ENCODE data around the gene LZTR1. TPM values are rescaled to one million over a fixed set of nuclear protein-coding genes. Genes with fewer than 3 reads are reported as not detected.
"Not testable (repeated sequence)": the region's sequence is repeated elsewhere in the genome, so short reads cannot be mapped to it uniquely, and the experiment has no call there.

LZTR1 gene
- total RNA-seq = 66.4 TPM
- polyA plus RNA-seq (ENCODE audit: insufficient read depth, low read depth, low replicate concordance) = 24.3 TPM
- long read RNA-seq, donor 1, full-length matches to known transcripts = 5 of 5 reads
- long read RNA-seq, donor 1, partial matches to known transcripts = 0 of 5 reads
- long read RNA-seq, donor 1, other reads (novel, unspliced or antisense) = 0 of 5 reads
- long read RNA-seq, donor 2, full-length matches to known transcripts = 4 of 4 reads
- long read RNA-seq, donor 2, partial matches to known transcripts = 0 of 4 reads
- long read RNA-seq, donor 2, other reads (novel, unspliced or antisense) = 0 of 4 reads
- long read RNA-seq, donor 3, full-length matches to known transcripts = 3 of 3 reads
- long read RNA-seq, donor 3, partial matches to known transcripts = 0 of 3 reads
- long read RNA-seq, donor 3, other reads (novel, unspliced or antisense) = 0 of 3 reads
- long read RNA-seq, donor 4, full-length matches to known transcripts = 3 of 3 reads
- long read RNA-seq, donor 4, partial matches to known transcripts = 0 of 3 reads
- long read RNA-seq, donor 4, other reads (novel, unspliced or antisense) = 0 of 3 reads
- long read RNA-seq, donor 5, full-length matches to known transcripts = 1 of 1 reads
- long read RNA-seq, donor 5, partial matches to known transcripts = 0 of 1 reads
- long read RNA-seq, donor 5, other reads (novel, unspliced or antisense) = 0 of 1 reads
- long read RNA-seq, donor 6, full-length matches to known transcripts = 1 of 39 reads
- long read RNA-seq, donor 6, partial matches to known transcripts = 38 of 39 reads
- long read RNA-seq, donor 6, other reads (novel, unspliced or antisense) = 0 of 39 reads
- long read RNA-seq, donor 7, full-length matches to known transcripts = 10 of 44 reads
- long read RNA-seq, donor 7, partial matches to known transcripts = 4 of 44 reads
- long read RNA-seq, donor 7, other reads (novel, unspliced or antisense) = 30 of 44 reads
- long read RNA-seq, donor 8, full-length matches to known transcripts = 1 of 1 reads
- long read RNA-seq, donor 8, partial matches to known transcripts = 0 of 1 reads
- long read RNA-seq, donor 8, other reads (novel, unspliced or antisense) = 0 of 1 reads
- long read RNA-seq, donor 9, full-length matches to known transcripts = 2 of 2 reads
- long read RNA-seq, donor 9, partial matches to known transcripts = 0 of 2 reads
- long read RNA-seq, donor 9, other reads (novel, unspliced or antisense) = 0 of 2 reads
- long read RNA-seq, donor 10, full-length matches to known transcripts = 2 of 2 reads
- long read RNA-seq, donor 10, partial matches to known transcripts = 0 of 2 reads
- long read RNA-seq, donor 10, other reads (novel, unspliced or antisense) = 0 of 2 reads

- peak within 1 kb of the TSS; percentile 64 to 89 (median 67) for H3K9ac ChIP-seq (ENCODE audit: low read length in 3 of 3)
- intact Hi-C loops (cut with DNase I) = no loop called here
- H3K27ac ChIP-seq (ENCODE audit: low read depth in 2 of 2, low read length in 2 of 2) = peak within 1 kb of the TSS; percentile 75 to 89
- peak; percentile 86 to 95 (median 91) for DNase-seq
- peak within 1 kb of the TSS; percentile 78 to 83 (median 81) for H3K4me3 ChIP-seq (ENCODE audit: low read length in 3 of 3)
- peaks cover 0 to 5% (median 2%) of the 10 kb centered on the region in 3 donors for H3K36me3 ChIP-seq (ENCODE audit: control insufficient read depth in 2 of 3, insufficient read depth in 3 of 3, low read length in 3 of 3)
- H3K9me3 ChIP-seq (ENCODE audit: control insufficient read depth in 2 of 3, insufficient read depth in 1 of 3, low read length in 3 of 3) = no peaks in the 10 kb centered on the region
- no peak for FAIRE-seq
- TF ChIP-seq CTCF (IDR thresholded peaks at IDR 0.05; ENCODE audit: borderline replicate concordance, extremely low read depth, insufficient read depth) = peak; percentile 32
- no peaks in the 10 kb centered on the region for H3K27me3 ChIP-seq (ENCODE audit: control insufficient read depth, insufficient read depth, low read length)
- peaks cover 0 to 29% (median 27%) of the 10 kb centered on the region in 3 donors for H3K4me1 ChIP-seq (ENCODE audit: control insufficient read depth in 2 of 3, insufficient read depth in 2 of 3, low read depth in 1 of 3, low read length in 3 of 3)
Measured at GRCh38 chr22:20981787-20982562, at the start of gene LZTR1. Gene LZTR1, plus strand, starts transcription at chr22:20982297. Its CDS starts 75 bp downstream, at chr22:20982372.

- no peak overlapping the region for H3K4me3 ChIP-seq (ENCODE audit: low read length in 3 of 3)
- H3K9ac ChIP-seq (ENCODE audit: low read length in 3 of 3) = no peak overlapping the region
- no peak overlapping the region for H3K27ac ChIP-seq (ENCODE audit: low read depth in 2 of 2, low read length in 2 of 2)
- FAIRE-seq = no peak
- TF ChIP-seq CTCF (IDR thresholded peaks at IDR 0.05; ENCODE audit: borderline replicate concordance, extremely low read depth, insufficient read depth) = no peak
- H3K36me3 ChIP-seq (ENCODE audit: control insufficient read depth in 2 of 3, insufficient read depth in 3 of 3, low read length in 3 of 3) = peaks cover 5 to 8% (median 7%) of the 10 kb centered on the region in 3 donors
- no peak for DNase-seq
- intact Hi-C loops (cut with DNase I) = no loop called here
- no peaks in the 10 kb centered on the region for H3K27me3 ChIP-seq (ENCODE audit: control insufficient read depth, insufficient read depth, low read length)
- peaks cover 0 to 12% (median 8%) of the 10 kb centered on the region in 3 donors for H3K4me1 ChIP-seq (ENCODE audit: control insufficient read depth in 2 of 3, insufficient read depth in 2 of 3, low read depth in 1 of 3, low read length in 3 of 3)
- H3K9me3 ChIP-seq (ENCODE audit: control insufficient read depth in 2 of 3, insufficient read depth in 1 of 3, low read length in 3 of 3) = no peaks in the 10 kb centered on the region
Measured at GRCh38 chr22:20933910-20934309, 48.2 kb upstream of the LZTR1 start.

DNA sequence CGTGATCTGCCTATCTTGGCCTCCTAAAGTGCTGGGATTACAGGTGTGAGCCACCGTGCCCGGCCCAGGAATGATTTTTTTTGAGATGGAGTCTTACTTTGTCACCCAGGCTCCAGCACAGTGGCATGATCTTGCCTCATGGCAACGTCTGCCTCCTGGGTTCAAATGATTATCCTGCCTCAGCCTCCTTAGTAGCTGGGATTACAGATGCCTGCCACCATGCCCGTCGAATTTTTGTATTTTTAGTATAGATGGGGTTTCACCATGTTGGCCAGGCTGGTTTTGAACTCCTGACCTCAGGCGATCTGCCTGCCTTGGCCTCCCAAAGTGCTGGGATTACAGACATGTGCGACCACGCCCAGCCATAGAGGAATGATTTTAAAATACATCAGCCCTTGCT is 47.0 kb upstream of the LZTR1 start:
- H3K9ac ChIP-seq (ENCODE audit: low read length in 3 of 3); FAIRE-seq; intact Hi-C loops (cut with DNase I); H3K27ac ChIP-seq (ENCODE audit: low read depth in 2 of 2, low read length in 2 of 2); H3K4me3 ChIP-seq (ENCODE audit: low read length in 3 of 3); H3K36me3 ChIP-seq (ENCODE audit: control insufficient read depth in 2 of 3, insufficient read depth in 3 of 3, low read length in 3 of 3); H3K9me3 ChIP-seq (ENCODE audit: control insufficient read depth in 2 of 3, insufficient read depth in 1 of 3, low read length in 3 of 3); H3K27me3 ChIP-seq (ENCODE audit: control insufficient read depth, insufficient read depth, low read length); DNase-seq: not testable (repeated sequence)
- peaks cover 0 to 12% (median 8%) of the 10 kb centered on the region in 3 donors for H3K4me1 ChIP-seq (ENCODE audit: control insufficient read depth in 2 of 3, insufficient read depth in 2 of 3, low read depth in 1 of 3, low read length in 3 of 3)

GRCh38 chr22:20935780-20936539 is 46.1 kb upstream of the LZTR1 start:
- H3K4me3 ChIP-seq (ENCODE audit: low read length in 3 of 3); H3K27ac ChIP-seq (ENCODE audit: low read depth in 2 of 2, low read length in 2 of 2); H3K27me3 ChIP-seq (ENCODE audit: control insufficient read depth, insufficient read depth, low read length); DNase-seq; intact Hi-C loops (cut with DNase I); H3K36me3 ChIP-seq (ENCODE audit: control insufficient read depth in 2 of 3, insufficient read depth in 3 of 3, low read length in 3 of 3); H3K9ac ChIP-seq (ENCODE audit: low read length in 3 of 3); H3K9me3 ChIP-seq (ENCODE audit: control insufficient read depth in 2 of 3, insufficient read depth in 1 of 3, low read length in 3 of 3); FAIRE-seq: not testable (repeated sequence)
- peaks cover 0 to 18% (median 16%) of the 10 kb centered on the region in 3 donors for H3K4me1 ChIP-seq (ENCODE audit: control insufficient read depth in 2 of 3, insufficient read depth in 2 of 3, low read depth in 1 of 3, low read length in 3 of 3)

Data from kidney (tissue), 22 donors.